Measurements from ENCODE around the gene SLC13A5.

SLC13A5 gene

DNA sequence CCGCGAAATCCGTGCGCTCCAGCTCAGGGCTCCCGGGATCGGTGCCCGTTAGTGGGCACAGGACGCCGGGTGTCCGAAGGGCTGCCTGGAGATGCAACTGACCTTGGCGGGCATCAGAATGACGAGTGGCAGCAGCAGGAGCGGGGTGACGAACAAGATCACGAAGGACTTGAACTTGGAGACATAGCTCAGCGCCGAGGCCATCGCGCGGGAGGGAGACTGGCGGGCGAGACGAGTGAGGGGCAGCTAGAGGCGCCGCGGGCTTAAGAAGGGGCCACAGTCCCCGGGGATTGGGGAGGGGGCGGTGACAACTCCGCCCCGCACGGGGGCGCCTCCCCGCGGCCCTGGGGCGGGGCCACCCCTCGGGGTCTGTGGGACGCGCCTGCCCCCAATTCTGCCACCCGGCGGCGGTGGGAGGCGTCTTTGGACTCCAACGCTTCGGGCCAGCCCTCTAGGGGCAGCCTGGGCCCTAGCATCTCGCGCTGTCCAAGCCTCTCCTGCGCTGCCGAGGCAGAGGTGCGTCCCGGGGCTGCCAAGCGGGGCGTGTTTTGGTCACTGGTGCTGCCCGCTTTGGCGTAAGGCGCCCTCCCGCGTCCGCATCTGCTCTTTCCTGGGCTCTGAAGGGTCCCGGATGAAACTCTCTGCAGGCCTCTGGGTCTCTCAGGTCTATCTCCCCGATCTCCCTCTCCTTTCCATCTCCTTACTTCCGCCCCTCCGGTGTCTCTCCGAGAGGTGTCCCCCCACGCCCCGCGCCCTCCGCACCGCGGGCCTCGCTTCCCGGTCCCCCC is at the start of gene SLC13A5:
Gene SLC13A5, minus strand, starts transcription at position 240 of the 788 bp plus-strand sequence. Its CDS starts 36 bp downstream, at position 204.
- in situ Hi-C loops (cut with MboI; ENCODE audit: low sequenced_read_pairs, unreplicated experiment): no loop called here
- TF ChIP-seq, protein P1, sequence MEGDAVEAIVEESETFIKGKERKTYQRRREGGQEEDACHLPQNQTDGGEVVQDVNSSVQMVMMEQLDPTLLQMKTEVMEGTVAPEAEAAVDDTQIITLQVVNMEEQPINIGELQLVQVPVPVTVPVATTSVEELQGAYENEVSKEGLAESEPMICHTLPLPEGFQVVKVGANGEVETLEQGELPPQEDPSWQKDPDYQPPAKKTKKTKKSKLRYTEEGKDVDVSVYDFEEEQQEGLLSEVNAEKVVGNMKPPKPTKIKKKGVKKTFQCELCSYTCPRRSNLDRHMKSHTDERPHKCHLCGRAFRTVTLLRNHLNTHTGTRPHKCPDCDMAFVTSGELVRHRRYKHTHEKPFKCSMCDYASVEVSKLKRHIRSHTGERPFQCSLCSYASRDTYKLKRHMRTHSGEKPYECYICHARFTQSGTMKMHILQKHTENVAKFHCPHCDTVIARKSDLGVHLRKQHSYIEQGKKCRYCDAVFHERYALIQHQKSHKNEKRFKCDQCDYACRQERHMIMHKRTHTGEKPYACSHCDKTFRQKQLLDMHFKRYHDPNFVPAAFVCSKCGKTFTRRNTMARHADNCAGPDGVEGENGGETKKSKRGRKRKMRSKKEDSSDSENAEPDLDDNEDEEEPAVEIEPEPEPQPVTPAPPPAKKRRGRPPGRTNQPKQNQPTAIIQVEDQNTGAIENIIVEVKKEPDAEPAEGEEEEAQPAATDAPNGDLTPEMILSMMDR (IDR thresholded peaks at IDR 0.05; ENCODE audit: borderline replicate concordance, control extremely low read depth, extremely low read depth, insufficient read depth, missing control alignments): no peak
- DNase-seq (ENCODE audit: low spot score): peak; percentile 62

DNA sequence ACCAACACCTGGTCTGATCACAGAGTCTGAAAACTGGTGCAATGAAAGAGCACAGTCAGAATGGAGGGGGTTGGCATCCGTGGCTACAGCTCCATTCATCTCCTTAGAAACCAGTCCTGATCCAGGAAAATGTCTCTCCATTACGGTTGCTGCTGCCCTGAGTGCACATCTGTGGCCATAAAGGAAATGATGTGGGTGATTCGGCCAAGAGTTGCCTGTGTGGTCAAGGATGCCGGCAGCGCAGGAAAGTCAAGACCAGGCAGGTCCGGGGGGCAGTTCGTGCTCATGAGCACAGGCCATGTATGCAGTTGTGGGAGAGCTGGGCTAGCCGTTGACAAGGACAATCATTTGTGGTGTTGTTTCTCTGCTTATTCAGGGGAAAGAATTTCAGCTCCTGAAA is 48.6 kb upstream of the SLC13A5 start:
- no peak for DNase-seq (ENCODE audit: low spot score)
- in situ Hi-C loops (cut with MboI; ENCODE audit: low sequenced_read_pairs, unreplicated experiment): no loop called here
- TF ChIP-seq, protein P1 (IDR thresholded peaks at IDR 0.05; ENCODE audit: borderline replicate concordance, control extremely low read depth, extremely low read depth, insufficient read depth, missing control alignments): no peak

DNA sequence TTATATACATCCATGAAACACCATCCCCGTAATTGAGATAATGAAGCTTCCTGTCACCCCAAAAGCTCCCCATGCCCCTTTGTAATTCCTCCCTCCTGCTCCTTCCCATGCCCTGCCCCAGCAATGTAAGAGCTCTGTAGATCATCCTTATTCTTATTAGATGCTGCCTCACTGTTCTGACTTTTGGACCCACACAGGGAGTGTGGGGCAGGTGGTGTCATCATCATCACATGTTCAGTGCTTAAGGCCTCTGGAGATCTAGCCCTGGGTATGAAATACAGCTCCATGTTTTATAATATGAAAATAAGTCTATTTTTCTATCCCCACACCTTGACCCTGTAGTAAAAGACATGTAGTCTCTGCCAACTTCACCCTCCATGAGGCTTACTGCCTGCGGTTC is 44.6 kb upstream of the SLC13A5 start:
- no peak for DNase-seq (ENCODE audit: low spot score)
- TF ChIP-seq, protein P1 (IDR thresholded peaks at IDR 0.05; ENCODE audit: borderline replicate concordance, control extremely low read depth, extremely low read depth, insufficient read depth, missing control alignments): no peak
- in situ Hi-C loops (cut with MboI; ENCODE audit: low sequenced_read_pairs, unreplicated experiment): no loop called here

DNA sequence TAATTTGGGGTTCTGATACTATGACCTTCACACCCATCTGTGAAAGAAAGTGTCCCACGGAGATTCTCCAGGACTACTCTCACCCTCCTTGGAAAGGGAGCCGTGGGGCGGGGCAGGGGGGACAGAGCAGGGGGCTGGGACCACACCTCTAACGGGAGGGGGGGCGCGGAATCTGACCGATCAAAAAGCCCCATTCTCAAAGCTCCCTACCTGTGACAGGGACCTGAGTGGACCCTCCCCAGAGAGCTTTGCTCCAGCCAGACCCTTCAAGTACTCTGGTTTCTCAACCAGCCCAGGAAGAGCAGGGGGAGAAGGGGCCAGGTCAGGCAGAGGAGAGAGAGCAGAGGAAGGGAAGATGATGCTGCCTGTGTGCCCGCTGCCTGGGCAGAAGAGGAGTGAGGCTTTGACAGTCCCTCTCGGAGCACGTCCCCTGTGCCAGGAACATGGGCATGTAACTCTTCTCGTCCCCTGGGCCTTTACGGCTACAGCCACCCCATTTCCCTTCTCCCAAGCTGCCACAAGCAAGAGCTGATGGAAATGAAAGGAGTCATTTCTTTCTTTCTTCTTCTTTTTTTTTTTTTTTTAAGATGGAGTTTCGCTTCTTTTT is 43.4 kb upstream of the SLC13A5 start:
- TF ChIP-seq, protein P1 (IDR thresholded peaks at IDR 0.05; ENCODE audit: borderline replicate concordance, control extremely low read depth, extremely low read depth, insufficient read depth, missing control alignments): no peak
- DNase-seq (ENCODE audit: low spot score): peak; percentile 18
- in situ Hi-C loops (cut with MboI; ENCODE audit: low sequenced_read_pairs, unreplicated experiment): no loop called here

DNA sequence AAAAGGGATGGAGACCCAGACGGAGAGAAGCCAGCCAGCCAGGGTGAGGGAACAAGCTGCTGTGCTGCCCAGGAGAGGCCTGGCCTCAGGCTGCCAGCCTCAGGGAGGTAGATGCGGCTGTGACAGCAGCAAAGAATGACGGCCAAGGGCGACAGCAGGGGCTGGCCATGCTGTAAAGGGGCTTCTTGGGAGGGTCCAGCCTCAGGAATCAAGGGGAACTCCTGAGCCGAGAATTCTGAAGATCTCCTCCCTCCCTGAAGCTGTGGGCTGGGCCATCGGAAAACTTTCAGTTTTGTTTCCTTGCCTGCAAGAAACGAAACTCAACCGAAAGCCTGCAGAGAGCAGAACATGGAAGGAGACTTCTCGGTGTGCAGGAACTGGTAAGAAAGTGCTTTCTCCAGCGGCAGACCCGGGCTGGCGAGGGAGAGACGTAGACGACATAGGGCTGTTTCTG is 42.6 kb upstream of the SLC13A5 start, which contains the start of gene XAF1:
Gene XAF1, plus strand, starts transcription at position 316 of the 454 bp plus-strand sequence. Its CDS starts 33 bp downstream, at position 349.
- DNase-seq (ENCODE audit: low spot score): peak; percentile 58
- TF ChIP-seq, protein P1 (IDR thresholded peaks at IDR 0.05; ENCODE audit: borderline replicate concordance, control extremely low read depth, extremely low read depth, insufficient read depth, missing control alignments): no peak
- in situ Hi-C loops (cut with MboI; ENCODE audit: low sequenced_read_pairs, unreplicated experiment): no loop called here

DNA sequence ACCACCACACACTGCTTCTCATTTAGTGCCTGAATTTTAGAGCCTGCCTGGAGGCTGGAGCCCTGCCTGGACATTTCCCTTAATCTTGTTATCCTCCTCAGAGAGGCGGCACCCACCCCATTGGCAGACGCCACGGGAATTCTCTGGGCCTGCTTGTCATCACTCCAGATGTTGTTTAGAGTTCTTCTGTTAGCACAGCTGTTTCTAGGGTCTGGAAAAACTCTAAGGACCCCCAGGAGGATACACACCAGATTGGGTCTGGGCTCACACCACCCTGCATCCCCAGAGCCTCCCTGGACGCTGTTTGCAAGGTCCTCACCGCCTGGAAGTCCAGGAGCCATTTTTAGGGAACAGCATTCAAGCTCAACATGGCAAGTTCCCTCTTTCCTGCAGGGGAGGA is 42.1 kb upstream of the SLC13A5 start:
- DNase-seq (ENCODE audit: low spot score): no peak
- TF ChIP-seq, protein P1 (IDR thresholded peaks at IDR 0.05; ENCODE audit: borderline replicate concordance, control extremely low read depth, extremely low read depth, insufficient read depth, missing control alignments): no peak
- in situ Hi-C loops (cut with MboI; ENCODE audit: low sequenced_read_pairs, unreplicated experiment): no loop called here

Measured in GM13976 (cell line).